GM18870 (cell line): Measurements from ENCODE around the gene CDK2.
A peak's percentile ranks its signal among the peaks of the same experiment; 100 is the strongest.
"Not testable (repeated sequence)": the region's sequence is repeated elsewhere in the genome, so short reads cannot be mapped to it uniquely, and the experiment has no call there.

Experiments
- ATAC-seq: cut with Tn5 transposase; IDR thresholded peaks from one replicate; pipeline ENCODE4 v1.9.1; 2021; ENCODE audit warnings: moderate library complexity; ENCODE audit not compliant: unreplicated experiment

Gene CDK2

GRCh38 chr12:55979069-55979468 lies 12.4 kb downstream of the CDK2 start:
- ATAC-seq: no peak

- ATAC-seq: not testable (repeated sequence)
Observed at GRCh38 chr12:55981882-55982281, 15.3 kb downstream of the CDK2 start.

GRCh38 chr12:55982319-55982936 lies 15.8 kb downstream of the CDK2 start:
- peak; percentile 75 for ATAC-seq

GRCh38 chr12:55983232-55983842 lies 16.7 kb downstream of the CDK2 start:
- ATAC-seq: no peak

GRCh38 chr12:55984861-55985260 lies 18.2 kb downstream of the CDK2 start:
- no peak for ATAC-seq

- ATAC-seq: no peak
Observed at GRCh38 chr12:55985341-55985740, 18.7 kb downstream of the CDK2 start.

GRCh38 chr12:55985976-55986375 lies 19.3 kb downstream of the CDK2 start:
- ATAC-seq: not testable (repeated sequence)

GRCh38 chr12:55991110-55991509 lies 24.5 kb downstream of the CDK2 start:
- no peak for ATAC-seq

- ATAC-seq: no peak
Observed at GRCh38 chr12:55993230-55993853, 26.7 kb downstream of the CDK2 start.

- no peak for ATAC-seq
Observed at GRCh38 chr12:55995366-55995765, 28.7 kb downstream of the CDK2 start.

GRCh38 chr12:55996201-55996714 lies 29.6 kb downstream of the CDK2 start:
- no peak for ATAC-seq

- ATAC-seq: peak; percentile 97
Observed at GRCh38 chr12:55996715-55997534, 30.3 kb downstream of the CDK2 start, which contains the start of gene SUOX. Gene SUOX, plus strand, starts transcription at chr12:55997276. Its CDS starts 4,946 bp downstream, at chr12:56002222.

- no peak for ATAC-seq
Observed at GRCh38 chr12:55997535-55997859, 30.9 kb downstream of the CDK2 start.

GRCh38 chr12:55999522-55999921 lies 32.9 kb downstream of the CDK2 start:
- ATAC-seq: not testable (repeated sequence)

- not testable (repeated sequence) for ATAC-seq
Observed at GRCh38 chr12:55999999-56000540, 33.4 kb downstream of the CDK2 start.

- ATAC-seq: no peak
Observed at GRCh38 chr12:56001487-56002100, 35.0 kb downstream of the CDK2 start.

- not testable (repeated sequence) for ATAC-seq
Observed at GRCh38 chr12:56003376-56003775, 36.7 kb downstream of the CDK2 start.

- no peak for ATAC-seq
Observed at GRCh38 chr12:56004211-56004610, 37.6 kb downstream of the CDK2 start.

- no peak for ATAC-seq
Observed at GRCh38 chr12:56007564-56008559, 41.2 kb downstream of the CDK2 start.
